H1 (cell line): ENCODE data around the gene KCNQ1. TPM values are rescaled to one million over a fixed set of nuclear protein-coding genes. Genes with fewer than 3 reads are reported as not detected.

Experiments
- CTCF ChIA-PET: fragments of 300-600 bp; sonication (Branson Sonifier 250); formaldehyde crosslinking; loops from one replicate; lab custom pipeline; 2021; ENCODE audit not compliant: partially characterized antibody; lab: Charles Lee
- POLR2A ChIA-PET: fragments of 300-600 bp; sonication (Branson Sonifier 250); formaldehyde crosslinking; loops from one replicate; lab custom pipeline; 2021; ENCODE audit warnings: inconsistent platforms; ENCODE audit not compliant: partially characterized antibody; lab: Charles Lee
- DNase-seq, 2 experiments: peaks; one replicate each; pipeline versions ENCODE4 v3.0.0 to v3.0.0-alpha.2; 2010 to 2022; ENCODE audit warnings: low spot score in 2 of 2, low read depth in 1 of 2, mixed read lengths in 1 of 2
- FAIRE-seq: peaks from 2 replicates; lab custom pipeline; 2011; peaks lifted over from hg19 to GRCh38; lab: Jason Lieb, UNC
- H2AFZ ChIP-seq: 2 replicates; pipeline ENCODE4 v1.8.1; 2012; ENCODE audit warnings: low read length, inconsistent platforms
- H2AK5ac ChIP-seq: 2 replicates; pipeline ENCODE4 v1.6.1; 2013; ENCODE audit warnings: low read depth, low read length
- H2BK120ac ChIP-seq: replicated peaks from 2 replicates; pipeline ENCODE3; 2013; ENCODE audit warnings: low read depth, low read length, inconsistent platforms
- H2BK12ac ChIP-seq: 2 replicates; pipeline ENCODE4 v1.6.1; 2013; ENCODE audit warnings: low read depth, low read length
- H2BK15ac ChIP-seq: 2 replicates; pipeline ENCODE4 v1.6.1; 2013; ENCODE audit warnings: low read length
- H2BK20ac ChIP-seq: 2 replicates; pipeline ENCODE4 v1.6.1; 2013; ENCODE audit warnings: low read length
- H2BK5ac ChIP-seq: 2 replicates; pipeline ENCODE4 v1.6.1; 2013; ENCODE audit warnings: low read depth, low read length
- H3K14ac ChIP-seq: 2 replicates; pipeline ENCODE4 v1.6.1; 2013; ENCODE audit warnings: inconsistent platforms; ENCODE audit not compliant: insufficient read length
- H3K18ac ChIP-seq: 2 replicates; pipeline ENCODE4 v1.6.1; 2013; ENCODE audit warnings: low read length; ENCODE audit errors: extremely low read depth
- H3K23ac ChIP-seq: 2 replicates; pipeline ENCODE4 v1.6.1; 2013; ENCODE audit warnings: inconsistent platforms; ENCODE audit not compliant: insufficient read length
- H3K23me2 ChIP-seq: 2 replicates; pipeline ENCODE4 v1.6.1; 2013; ENCODE audit warnings: low read depth, low read length
- H3K27ac ChIP-seq: 2 replicates; pipeline ENCODE4 v1.6.1; 2011; ENCODE audit warnings: low read depth, low read length, inconsistent platforms
- H3K27me3 ChIP-seq, 4 experiments: replicated peaks in 1 of 4; 1 replicate in 1 of 4; 2 replicates in 3 of 4; pipeline versions ENCODE4 v1.6.1 to v1.8.1; 2011 to 2013; ENCODE audit warnings: low read length in 3 of 4, mild to moderate bottlenecking in 3 of 4, inconsistent platforms in 2 of 4, mixed read lengths in 2 of 4, moderate library complexity in 1 of 4; ENCODE audit not compliant: control insufficient read depth in 3 of 4, insufficient read depth in 3 of 4; ENCODE audit errors: extremely low read depth in 1 of 4
- H3K36me3 ChIP-seq, 4 experiments: 2 replicates each; pipeline versions ENCODE4 v1.6.1 to v1.8.1; 2011 to 2013; ENCODE audit warnings: mild to moderate bottlenecking in 4 of 4, low read length in 3 of 4, moderate library complexity in 2 of 4, control low read depth in 1 of 4, inconsistent platforms in 1 of 4; ENCODE audit not compliant: insufficient read depth in 4 of 4, control insufficient read depth in 2 of 4
- H3K4ac ChIP-seq: replicated peaks from 2 replicates; pipeline ENCODE3; 2013; ENCODE audit warnings: low read length, low read depth, mixed read lengths, inconsistent platforms; ENCODE audit not compliant: insufficient read length
- H3K4me1 ChIP-seq, 4 experiments: replicated peaks in 1 of 4; 1 replicate in 1 of 4; 2 replicates in 3 of 4; pipeline versions ENCODE4 v1.6.1 to v1.8.1; 2011 to 2013; ENCODE audit warnings: low read length in 3 of 4, inconsistent platforms in 2 of 4, mixed read lengths in 1 of 4; ENCODE audit not compliant: insufficient read depth in 4 of 4, control insufficient read depth in 3 of 4
- H3K4me2 ChIP-seq, 2 experiments: 2 replicates each; pipeline versions ENCODE4 v1.6.1 to v1.8.1; 2011 to 2013; ENCODE audit warnings: low read depth in 2 of 2, low read length in 2 of 2, control low read depth in 1 of 2, inconsistent platforms in 1 of 2, mild to moderate bottlenecking in 1 of 2; ENCODE audit not compliant: insufficient read depth in 1 of 2
- H3K4me3 ChIP-seq, 4 experiments: fragments of 200-600, 300-600 bp in 1 of 4; sonication (generic), shearing (Covaris generic), sonication (Bioruptor Twin) in 1 of 4; 2 replicates each; pipeline versions ENCODE4 v1.5.1 to v1.8.1; 2011 to 2016; ENCODE audit warnings: low read length in 4 of 4, low read depth in 3 of 4, control low read depth in 2 of 4, inconsistent platforms in 2 of 4, mild to moderate bottlenecking in 2 of 4, mixed read lengths in 1 of 4, moderate library complexity in 1 of 4; ENCODE audit not compliant: insufficient read depth in 2 of 4; ENCODE audit errors: extremely low read depth in 1 of 4
- H3K56ac ChIP-seq: replicated peaks from 2 replicates; pipeline ENCODE3; 2013; ENCODE audit warnings: low read depth, mild to moderate bottlenecking, mixed read lengths, low read length, inconsistent platforms; ENCODE audit not compliant: insufficient read length
- H3K79me1 ChIP-seq: 2 replicates; pipeline ENCODE4 v1.6.1; 2013; ENCODE audit warnings: low read depth, low read length, control low read depth
- H3K79me2 ChIP-seq, 2 experiments: 2 replicates each; pipeline versions ENCODE4 v1.6.1 to v1.8.1; 2012 to 2013; ENCODE audit warnings: low read length in 2 of 2, mild to moderate bottlenecking in 2 of 2, inconsistent platforms in 1 of 2; ENCODE audit not compliant: insufficient read depth in 2 of 2, control insufficient read depth in 1 of 2
- H3K9ac ChIP-seq, 4 experiments: replicated peaks in 1 of 4; 1 replicate in 1 of 4; 2 replicates in 3 of 4; pipeline versions ENCODE4 v1.6.1 to v1.8.1; 2011 to 2013; ENCODE audit warnings: low read depth in 3 of 4, low read length in 3 of 4, control low read depth in 2 of 4, mild to moderate bottlenecking in 2 of 4, moderate library complexity in 2 of 4, inconsistent platforms in 1 of 4; ENCODE audit errors: extremely low read depth in 1 of 4
- H3K9me3 ChIP-seq, 2 experiments: 2 replicates each; pipeline versions ENCODE4 v1.6.1 to v1.8.1; 2012 to 2013; ENCODE audit warnings: mild to moderate bottlenecking in 2 of 2, moderate library complexity in 2 of 2, control low read depth in 1 of 2, inconsistent platforms in 1 of 2, low read depth in 1 of 2, low read length in 1 of 2, mixed read lengths in 1 of 2; ENCODE audit not compliant: insufficient read depth in 2 of 2
- H4K20me1 ChIP-seq, 2 experiments: replicated peaks in 1 of 2; 2 replicates each; pipeline versions ENCODE3 to v1.8.1; 2011 to 2013; ENCODE audit warnings: inconsistent platforms in 2 of 2, low read length in 2 of 2, mild to moderate bottlenecking in 1 of 2; ENCODE audit not compliant: insufficient read depth in 2 of 2, control insufficient read depth in 1 of 2
- H4K5ac ChIP-seq: 2 replicates; pipeline ENCODE4 v1.6.1; 2013; ENCODE audit warnings: low read length, low read depth, mixed read lengths, inconsistent platforms; ENCODE audit not compliant: insufficient read length
- H4K8ac ChIP-seq: 2 replicates; pipeline ENCODE4 v1.8.0; 2013; ENCODE audit warnings: mild to moderate bottlenecking, moderate library complexity, low read length, inconsistent platforms; ENCODE audit not compliant: insufficient read depth; ENCODE audit errors: extremely low read depth
- H4K91ac ChIP-seq: replicated peaks from 2 replicates; pipeline ENCODE3; 2013; ENCODE audit warnings: low read length, mixed read lengths, inconsistent platforms; ENCODE audit not compliant: insufficient read length
- BACH1 ChIP-seq: IDR thresholded peaks from 2 replicates; pipeline ENCODE4 v1.6.1; 2012; ENCODE audit warnings: low read length, improper control_type of control experiment
- CHD2 ChIP-seq: IDR thresholded peaks from 2 replicates; pipeline ENCODE4 v1.6.1; 2012; ENCODE audit warnings: low read length, improper control_type of control experiment
- CTBP2 ChIP-seq: IDR thresholded peaks from 2 replicates; pipeline ENCODE4 v1.7.0; 2011; ENCODE audit warnings: borderline replicate concordance, mild to moderate bottlenecking, moderate library complexity, mixed read lengths, low read length; ENCODE audit not compliant: insufficient read depth, insufficient read length
- GABPA ChIP-seq: IDR thresholded peaks from 2 replicates; pipeline ENCODE4 v1.6.1; 2011; ENCODE audit warnings: mild to moderate bottlenecking, low read length, moderate library complexity, borderline replicate concordance; ENCODE audit not compliant: insufficient read depth
- HDAC6 ChIP-seq: IDR thresholded peaks from one replicate; pipeline ENCODE4 v1.7.1; 2012; ENCODE audit warnings: low read depth, mild to moderate bottlenecking, inconsistent platforms, low read length, moderate library complexity
- NANOG ChIP-seq: IDR thresholded peaks from 2 replicates; pipeline ENCODE4 v1.6.1; 2011; ENCODE audit warnings: low read length, low read depth, mild to moderate bottlenecking, inconsistent platforms; ENCODE audit not compliant: insufficient read depth, poor library complexity, severe bottlenecking
- SAP30 ChIP-seq: fragments of 300-600 bp; sonication (generic); IDR thresholded peaks from 2 replicates; pipeline ENCODE4 v1.7.1; 2012; ENCODE audit warnings: low read length, moderate library complexity, mild to moderate bottlenecking, inconsistent platforms; ENCODE audit not compliant: insufficient read depth, insufficient replicate concordance
- ZNF274 ChIP-seq: IDR thresholded peaks from 2 replicates; pipeline ENCODE4 v1.7.0; 2012; ENCODE audit warnings: low read length, borderline replicate concordance; ENCODE audit errors: extremely low read depth
- WGBS, 2 experiments: shearing (Covaris generic) in 1 of 2; methylation state at CpG; one replicate each; pipeline versions ENCODE4 v1.1.6 to v1.1.7; 2013 to 2015; ENCODE audit warnings: low lambda C conversion rate in 2 of 2, mixed read lengths in 2 of 2, inconsistent platforms in 1 of 2, low coverage in 1 of 2, missing lambda C conversion rate in 1 of 2; ENCODE audit not compliant: insufficient replicate concordance in 2 of 2, insufficient coverage in 1 of 2, insufficient read length in 1 of 2; ENCODE audit errors: extremely low coverage in 1 of 2, missing lambda C conversion rate in 1 of 2; 5-methylcytosine and 5-hydroxymethylcytosine counted together
- polyA plus RNA-seq, 7 experiments: library from polyadenylated mRNA; depleted of rRNA in 3 of 7; stranded (reverse) in 5 of 7; unstranded in 2 of 7; fragments of >200 nt in 5 of 7; fragments of 200-250 nt in 2 of 7; gene quantifications; 1 replicate in 5 of 7; 2 replicates in 1 of 7; 4 replicates in 1 of 7; pipeline versions ENCODE4 v1.2.1 to v1.2.3, GENCODE V29; 2011 to 2013; ENCODE audit warnings: missing spikeins in 2 of 7, mixed read lengths in 2 of 7
- total RNA-seq: library from RNA; stranded (reverse); fragmentation: NEBNext Ultra II Directional; extraction: Animal tissue kit (Norgen Biotek cat#: 25700); gene quantifications from 2 replicates; pipeline ENCODE4 v1.2.1, GENCODE V29; 2021
- TF ChIP-seq, protein P1 (sequence below): IDR thresholded peaks from 2 replicates; pipeline ENCODE4 v1.6.1; 2011; ENCODE audit warnings: low read length, improper control_type of control experiment

The KCNQ1 gene
- total and polyA plus RNA-seq, 2 of the 8 experiments (the other 6 are each of a cell fraction or from before 2014, with no cell fraction given): 1.9 to 2.0 TPM

- H4K8ac ChIP-seq: no peak overlapping the region
- peaks cover 43 to 76% (median 66%) of the 10 kb centered on the region in 4 experiments for H3K4me1 ChIP-seq
- H3K36me3 ChIP-seq: no peaks in the 10 kb centered on the region
- no peak overlapping the region for H3K14ac ChIP-seq
- ChIA-PET POLR2A (interaction anchor here (1.1 kb wide), 1 partner anchor 21 kb away, joined by 3 read pairs; no protein-coding TSS in a partner anchor), CTCF (interaction anchor here (0.9 to 4.0 kb wide), 6 partner anchors 18 to 201 kb away, joined by 3 to 19 read pairs (median 4); no protein-coding TSS in a partner anchor)
- no peak overlapping the region for H3K4me3 ChIP-seq
- H3K23me2 ChIP-seq: no peaks in the 10 kb centered on the region
- H4K20me1 ChIP-seq: peaks cover 3 to 27% of the 10 kb centered on the region in 2 experiments
- peaks cover 10% of the 10 kb centered on the region for H3K79me1 ChIP-seq
- peak overlapping the region; percentile 78; the same call in 1 of the 2 replicates for H2BK12ac ChIP-seq
- peaks cover 0 to 4% (median 0%) of the 10 kb centered on the region in 4 experiments; a peak in 2 of 7 replicates for H3K27me3 ChIP-seq
- no peak overlapping the region for H3K56ac ChIP-seq
- no peak overlapping the region for H3K27ac ChIP-seq
- no peak overlapping the region for H3K9ac ChIP-seq
- H4K5ac ChIP-seq: no peak overlapping the region
- no peak overlapping the region for H2BK120ac ChIP-seq
- no peak overlapping the region for H3K4ac ChIP-seq
- no peak overlapping the region for H3K23ac ChIP-seq
- no peaks in the 10 kb centered on the region for H3K9me3 ChIP-seq
- H2BK5ac ChIP-seq: no peak overlapping the region
- H3K4me2 ChIP-seq: no peak overlapping the region
- no peak for FAIRE-seq
- no peak overlapping the region for H4K91ac ChIP-seq
- DNase-seq: no peak
- no peak overlapping the region for H2AK5ac ChIP-seq
- 0 out of 2 replicates have a peak overlapping the region, but pooled peaks have one; percentile 5 for H2BK20ac ChIP-seq
- WGBS, 2 experiments: 71% methylated on average over 8 of the region's 8 CpGs; no CpG with 5 or more reads in 1 of the 2 experiments
- no peak overlapping the region for H2AFZ ChIP-seq
- H2BK15ac ChIP-seq: peak overlapping the region; percentile 31; the same call in 1 of the 2 replicates
- peak overlapping the region; percentile 42; the same call in 1 of the 2 replicates for H3K18ac ChIP-seq
- peaks cover 0 to 61% of the 10 kb centered on the region in 2 experiments; a peak in 2 of 4 replicates for H3K79me2 ChIP-seq
- TF ChIP-seq BACH1: no peak
- TF ChIP-seq, protein P1, sequence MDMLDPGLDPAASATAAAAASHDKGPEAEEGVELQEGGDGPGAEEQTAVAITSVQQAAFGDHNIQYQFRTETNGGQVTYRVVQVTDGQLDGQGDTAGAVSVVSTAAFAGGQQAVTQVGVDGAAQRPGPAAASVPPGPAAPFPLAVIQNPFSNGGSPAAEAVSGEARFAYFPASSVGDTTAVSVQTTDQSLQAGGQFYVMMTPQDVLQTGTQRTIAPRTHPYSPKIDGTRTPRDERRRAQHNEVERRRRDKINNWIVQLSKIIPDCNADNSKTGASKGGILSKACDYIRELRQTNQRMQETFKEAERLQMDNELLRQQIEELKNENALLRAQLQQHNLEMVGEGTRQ: no peak
- TF ChIP-seq SAP30: no peak
- TF ChIP-seq CTBP2: no peak
- no peak for TF ChIP-seq NANOG
- no peak for TF ChIP-seq HDAC6
- no peak for TF ChIP-seq GABPA
- TF ChIP-seq ZNF274: no peak
- no peak for TF ChIP-seq CHD2
These were observed 245.1 kb downstream of the KCNQ1 start for GRCh38 chr11:2689651-2690575.
